ENCODE data around the gene WDR72. TPM values are rescaled to one million over a fixed set of nuclear protein-coding genes. Genes with fewer than 3 reads are reported as not detected.

Gene WDR72
- total and polyA plus RNA-seq, 5 donors from 2014 or later: not detected

DNA sequence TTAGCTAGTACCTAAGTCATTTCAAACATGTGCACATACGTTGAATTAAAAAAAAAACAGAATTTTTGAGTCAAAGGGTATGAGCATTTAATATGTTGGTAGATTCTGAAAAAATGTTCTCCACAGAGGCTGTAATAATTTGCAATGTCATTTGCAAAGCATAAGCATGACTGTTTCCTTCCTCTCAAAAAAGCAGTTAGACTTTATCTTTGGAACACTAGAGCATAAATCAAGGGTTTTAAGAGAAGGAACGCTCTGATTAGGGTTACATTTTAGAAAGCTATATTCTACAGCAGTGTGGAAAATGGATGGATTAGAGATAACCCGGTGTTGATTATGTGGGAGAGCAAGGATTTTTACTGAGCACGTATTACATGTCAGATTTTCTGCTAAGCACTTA lies 193.7 kb downstream of the WDR72 start:
- no peak for DNase-seq
- H3K27ac Mint-ChIP-seq: no peak overlapping the region
- H3K36me3 Mint-ChIP-seq: no peaks in the 10 kb centered on the region
- Histone ChIP-seq H3K9me3 (ENCODE audit: control insufficient read depth in 2 of 2, low read length in 2 of 2) (no peaks in the 10 kb centered on the region), H3K27me3 (ENCODE audit: control insufficient read depth, insufficient read depth, low read length) (no peaks in the 10 kb centered on the region), H3K4me3 (ENCODE audit: low read depth, low read length) (no peak overlapping the region), H3K4me1 (ENCODE audit: control insufficient read depth, insufficient read depth, low read length, poor library complexity, severe bottlenecking) (no peaks in the 10 kb centered on the region), H3K27ac (ENCODE audit: insufficient read depth, low read length, poor library complexity, severe bottlenecking) (no peak overlapping the region), H3K36me3 (ENCODE audit: control insufficient read depth, insufficient read depth, low read length) (no peaks in the 10 kb centered on the region)
- no peaks in the 10 kb centered on the region for H3K4me1 Mint-ChIP-seq
- H3K27me3 Mint-ChIP-seq: no peaks in the 10 kb centered on the region
- no peak overlapping the region for H3K4me3 Mint-ChIP-seq
- ATAC-seq (ENCODE audit: low read depth in 2 of 2): no peak
- H3K9me3 Mint-ChIP-seq: peaks cover 0 to 5% (median 3%) of the 10 kb centered on the region in 7 donors

DNA sequence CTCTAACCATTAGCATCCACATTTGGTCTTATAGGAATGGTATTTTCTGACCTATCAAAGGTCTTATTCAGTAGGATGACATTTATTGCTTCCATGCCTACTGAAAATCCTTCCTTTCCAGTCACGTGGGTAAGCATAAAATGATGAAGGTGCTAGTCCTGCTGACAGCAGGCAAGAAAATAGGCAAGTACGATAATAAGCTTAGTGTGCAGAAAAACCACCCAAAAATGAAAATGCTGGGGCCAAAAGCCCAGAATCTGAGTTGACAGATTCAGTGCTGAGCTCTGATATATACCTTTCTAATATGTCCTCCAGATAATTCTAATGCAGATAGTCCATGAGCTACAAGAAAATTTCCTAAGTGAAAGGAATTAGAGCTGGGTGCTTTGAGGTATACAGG lies 194.8 kb downstream of the WDR72 start:
- H3K4me3 ChIP-seq (ENCODE audit: low read depth, low read length): no peak overlapping the region
- no peaks in the 10 kb centered on the region for H3K27me3 ChIP-seq (ENCODE audit: control insufficient read depth, insufficient read depth, low read length)
- H3K4me1 ChIP-seq (ENCODE audit: control insufficient read depth, insufficient read depth, low read length, poor library complexity, severe bottlenecking): no peaks in the 10 kb centered on the region
- no peak for ATAC-seq (ENCODE audit: low read depth in 2 of 2)
- H3K27ac ChIP-seq (ENCODE audit: insufficient read depth, low read length, poor library complexity, severe bottlenecking): no peak overlapping the region
- no peaks in the 10 kb centered on the region for H3K9me3 ChIP-seq (ENCODE audit: control insufficient read depth in 2 of 2, low read length in 2 of 2)
- peaks cover 0 to 3% (median 2%) of the 10 kb centered on the region in 7 donors for H3K9me3 Mint-ChIP-seq
- H3K4me1 Mint-ChIP-seq: no peaks in the 10 kb centered on the region
- no peak overlapping the region for H3K27ac Mint-ChIP-seq
- DNase-seq: no peak
- H3K27me3 Mint-ChIP-seq: no peaks in the 10 kb centered on the region
- no peaks in the 10 kb centered on the region for H3K36me3 ChIP-seq (ENCODE audit: control insufficient read depth, insufficient read depth, low read length)
- H3K36me3 Mint-ChIP-seq: no peaks in the 10 kb centered on the region
- no peak overlapping the region for H3K4me3 Mint-ChIP-seq

GRCh38 chr15:53563627-53564026 lies 195.8 kb downstream of the WDR72 start:
- Mint-ChIP-seq H3K27ac (no peak overlapping the region), H3K9me3 (peaks cover 0 to 3% (median 2%) of the 10 kb centered on the region in 7 donors), H3K4me3 (no peak overlapping the region), H3K36me3 (no peaks in the 10 kb centered on the region), H3K4me1 (no peaks in the 10 kb centered on the region), H3K27me3 (no peaks in the 10 kb centered on the region)
- Histone ChIP-seq H3K36me3 (ENCODE audit: control insufficient read depth, insufficient read depth, low read length) (no peaks in the 10 kb centered on the region), H3K4me3 (ENCODE audit: low read depth, low read length) (no peak overlapping the region), H3K9me3 (ENCODE audit: control insufficient read depth in 2 of 2, low read length in 2 of 2) (no peaks in the 10 kb centered on the region), H3K27ac (ENCODE audit: insufficient read depth, low read length, poor library complexity, severe bottlenecking) (no peak overlapping the region), H3K4me1 (ENCODE audit: control insufficient read depth, insufficient read depth, low read length, poor library complexity, severe bottlenecking) (no peaks in the 10 kb centered on the region), H3K27me3 (ENCODE audit: control insufficient read depth, insufficient read depth, low read length) (no peaks in the 10 kb centered on the region)
- ATAC-seq (ENCODE audit: low read depth in 2 of 2) (no peak), DNase-seq (no peak)

- H3K36me3 ChIP-seq (ENCODE audit: control insufficient read depth, insufficient read depth, low read length): no peaks in the 10 kb centered on the region
- H3K27me3 ChIP-seq (ENCODE audit: control insufficient read depth, insufficient read depth, low read length): no peaks in the 10 kb centered on the region
- Mint-ChIP-seq H3K27ac (no peak overlapping the region), H3K27me3 (no peaks in the 10 kb centered on the region), H3K4me3 (no peak overlapping the region), H3K36me3 (no peaks in the 10 kb centered on the region), H3K9me3 (peaks cover 0 to 6% (median 3%) of the 10 kb centered on the region in 7 donors), H3K4me1 (no peaks in the 10 kb centered on the region)
- no peak overlapping the region for H3K27ac ChIP-seq (ENCODE audit: insufficient read depth, low read length, poor library complexity, severe bottlenecking)
- no peak overlapping the region for H3K4me3 ChIP-seq (ENCODE audit: low read depth, low read length)
- no peak for DNase-seq
- no peaks in the 10 kb centered on the region for H3K9me3 ChIP-seq (ENCODE audit: control insufficient read depth in 2 of 2, low read length in 2 of 2)
- ATAC-seq (ENCODE audit: low read depth in 2 of 2): no peak
- H3K4me1 ChIP-seq (ENCODE audit: control insufficient read depth, insufficient read depth, low read length, poor library complexity, severe bottlenecking): no peaks in the 10 kb centered on the region
Observed at GRCh38 chr15:53559364-53560277, 199.8 kb downstream of the WDR72 start.

DNA sequence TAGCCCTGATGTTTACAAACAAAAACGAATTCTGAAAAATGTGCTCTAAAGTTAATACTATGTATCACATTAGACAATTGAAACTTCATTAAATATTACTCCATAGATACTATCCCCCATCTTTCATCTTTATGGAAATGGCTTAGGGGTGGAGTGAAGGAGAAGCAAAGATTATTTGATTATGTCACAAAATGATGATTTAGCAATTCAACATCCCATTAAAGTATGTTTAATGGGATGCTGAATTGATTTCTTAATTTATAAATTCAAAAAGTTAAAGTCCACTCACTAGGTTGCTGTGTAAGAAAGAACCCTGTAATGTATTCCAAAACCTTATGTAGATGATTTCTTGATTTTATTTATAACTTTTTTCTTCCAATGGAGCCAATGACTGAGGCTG lies 201.1 kb downstream of the WDR72 start:
- H3K27me3 Mint-ChIP-seq: no peaks in the 10 kb centered on the region
- no peaks in the 10 kb centered on the region for H3K4me1 Mint-ChIP-seq
- no peaks in the 10 kb centered on the region for H3K36me3 Mint-ChIP-seq
- Histone ChIP-seq H3K9me3 (ENCODE audit: control insufficient read depth in 2 of 2, low read length in 2 of 2) (no peaks in the 10 kb centered on the region), H3K4me3 (ENCODE audit: low read depth, low read length) (no peak overlapping the region), H3K36me3 (ENCODE audit: control insufficient read depth, insufficient read depth, low read length) (no peaks in the 10 kb centered on the region), H3K27me3 (ENCODE audit: control insufficient read depth, insufficient read depth, low read length) (no peaks in the 10 kb centered on the region), H3K4me1 (ENCODE audit: control insufficient read depth, insufficient read depth, low read length, poor library complexity, severe bottlenecking) (no peaks in the 10 kb centered on the region), H3K27ac (ENCODE audit: insufficient read depth, low read length, poor library complexity, severe bottlenecking) (no peak overlapping the region)
- ATAC-seq (ENCODE audit: low read depth in 2 of 2): no peak
- H3K9me3 Mint-ChIP-seq: peaks cover 0 to 6% (median 3%) of the 10 kb centered on the region in 7 donors
- H3K4me3 Mint-ChIP-seq: no peak overlapping the region
- H3K27ac Mint-ChIP-seq: no peak overlapping the region
- DNase-seq: no peak

DNA sequence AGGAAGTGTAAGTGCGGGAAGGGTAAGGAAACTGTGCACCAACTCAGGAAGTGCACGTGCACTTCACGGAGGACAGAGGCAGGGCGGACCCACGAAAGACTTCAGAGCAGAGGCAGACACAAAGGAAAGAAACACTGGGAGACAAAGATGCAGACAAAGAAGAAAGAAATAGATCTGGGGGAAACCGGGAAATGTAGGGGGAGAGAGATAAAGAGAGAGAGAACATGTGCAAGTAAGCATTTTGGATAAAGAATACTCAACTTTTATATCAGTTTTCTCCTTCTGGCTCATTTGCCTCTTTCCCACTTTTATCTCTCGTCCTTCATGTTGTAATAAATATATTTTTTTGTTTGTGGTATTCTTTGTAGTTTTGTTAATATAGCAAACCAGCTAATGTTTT lies 204.2 kb downstream of the WDR72 start:
- ATAC-seq (ENCODE audit: low read depth in 2 of 2): no peak
- Histone ChIP-seq H3K27me3 (ENCODE audit: control insufficient read depth, insufficient read depth, low read length) (no peaks in the 10 kb centered on the region), H3K9me3 (ENCODE audit: control insufficient read depth in 2 of 2, low read length in 2 of 2) (no peaks in the 10 kb centered on the region), H3K4me3 (ENCODE audit: low read depth, low read length) (no peak overlapping the region), H3K4me1 (ENCODE audit: control insufficient read depth, insufficient read depth, low read length, poor library complexity, severe bottlenecking) (no peaks in the 10 kb centered on the region), H3K27ac (ENCODE audit: insufficient read depth, low read length, poor library complexity, severe bottlenecking) (no peak overlapping the region), H3K36me3 (ENCODE audit: control insufficient read depth, insufficient read depth, low read length) (no peaks in the 10 kb centered on the region)
- no peak overlapping the region for H3K4me3 Mint-ChIP-seq
- DNase-seq: no peak
- no peaks in the 10 kb centered on the region for H3K27me3 Mint-ChIP-seq
- H3K27ac Mint-ChIP-seq: no peak overlapping the region
- H3K4me1 Mint-ChIP-seq: no peaks in the 10 kb centered on the region
- H3K36me3 Mint-ChIP-seq: no peaks in the 10 kb centered on the region
- H3K9me3 Mint-ChIP-seq: peaks cover 0 to 10% (median 3%) of the 10 kb centered on the region in 7 donors

DNA sequence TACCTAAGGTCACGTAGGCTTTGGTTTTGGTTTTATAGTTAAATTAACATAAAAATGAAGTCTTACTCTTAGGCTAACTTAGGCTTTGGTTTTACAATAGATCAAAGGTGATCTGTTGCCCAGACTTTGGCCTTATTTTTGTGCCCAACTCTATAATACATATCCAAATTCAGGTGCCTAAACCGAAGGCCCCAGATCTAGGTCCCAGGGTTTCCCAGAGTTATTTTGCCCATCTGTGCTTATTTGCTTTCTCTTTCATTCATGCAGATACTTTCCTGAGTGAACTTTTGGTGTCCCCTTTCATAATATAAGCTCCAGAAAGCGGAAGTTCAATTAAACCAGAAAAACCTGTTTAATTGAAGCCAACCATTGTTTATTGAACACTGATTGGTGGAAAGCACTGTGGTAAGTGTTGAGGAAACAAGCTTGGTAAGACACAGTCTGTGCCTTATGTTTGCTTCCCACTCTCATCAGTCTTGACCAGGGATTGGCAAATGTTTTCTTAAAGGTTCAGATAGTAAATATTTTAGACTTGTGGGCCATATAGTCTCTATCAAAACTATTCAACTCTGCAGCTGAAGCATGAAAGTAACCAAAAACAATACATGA lies 209.7 kb downstream of the WDR72 start:
- no peak for DNase-seq
- H3K4me3 ChIP-seq (ENCODE audit: low read depth, low read length): no peak overlapping the region
- no peaks in the 10 kb centered on the region for H3K4me1 Mint-ChIP-seq
- no peak overlapping the region for H3K27ac Mint-ChIP-seq
- no peaks in the 10 kb centered on the region for H3K27me3 Mint-ChIP-seq
- H3K36me3 ChIP-seq (ENCODE audit: control insufficient read depth, insufficient read depth, low read length): no peaks in the 10 kb centered on the region
- H3K27ac ChIP-seq (ENCODE audit: insufficient read depth, low read length, poor library complexity, severe bottlenecking): no peak overlapping the region
- H3K4me3 Mint-ChIP-seq: peak overlapping the region in 1 of 4 donors; percentile 2
- no peaks in the 10 kb centered on the region for H3K4me1 ChIP-seq (ENCODE audit: control insufficient read depth, insufficient read depth, low read length, poor library complexity, severe bottlenecking)
- no peak for ATAC-seq (ENCODE audit: low read depth in 2 of 2)
- H3K36me3 Mint-ChIP-seq: no peaks in the 10 kb centered on the region
- no peaks in the 10 kb centered on the region for H3K9me3 ChIP-seq (ENCODE audit: control insufficient read depth in 2 of 2, low read length in 2 of 2)
- peaks cover 0 to 6% (median 3%) of the 10 kb centered on the region in 7 donors for H3K9me3 Mint-ChIP-seq
- H3K27me3 ChIP-seq (ENCODE audit: control insufficient read depth, insufficient read depth, low read length): no peaks in the 10 kb centered on the region

Data from CD4-positive, CD25-positive, alpha-beta regulatory T cell (primary cell).